NCI-H2196 treated with DMSO at 0.1 percent for 48 hours (cell line): ENCODE results near the gene PPL.
A peak's percentile ranks its signal among the peaks of the same experiment; 100 is the strongest.

Experiments
- DNase-seq: peaks from one replicate; lab custom pipeline; 2025; ENCODE audit not compliant: unreplicated experiment; lab: John Stamatoyannopoulos, UW

PPL gene

DNA sequence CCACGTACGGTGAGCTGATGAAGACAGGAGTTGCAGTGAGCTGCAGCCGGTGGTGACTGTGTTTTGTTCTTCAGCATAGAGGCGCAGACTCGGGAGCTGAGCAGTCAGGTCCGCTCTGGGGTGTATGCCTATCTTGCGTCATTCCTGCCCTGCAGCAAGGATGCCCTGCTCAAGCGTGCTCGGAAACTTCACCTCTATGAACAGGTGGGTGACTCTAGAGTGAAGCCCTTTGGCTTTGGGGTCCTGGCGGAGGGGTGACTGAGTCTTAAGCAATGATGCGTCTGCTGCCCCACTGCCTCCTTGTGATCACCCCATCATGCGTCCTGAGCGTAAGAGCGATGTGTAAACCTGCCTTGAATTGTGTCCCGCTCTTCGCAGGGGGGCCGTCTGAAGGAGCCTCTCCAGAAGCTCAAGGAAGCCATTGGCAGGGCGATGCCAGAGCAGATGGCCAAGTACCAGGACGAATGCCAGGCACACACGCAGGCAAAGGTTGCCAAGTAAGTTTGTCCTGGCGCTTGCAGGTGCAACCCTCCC, 66.7 kb downstream of the PPL start:
- DNase-seq: no peak

GRCh38 chr16:4869147-4869805, 67.7 kb downstream of the PPL start:
- DNase-seq: no peak

DNA sequence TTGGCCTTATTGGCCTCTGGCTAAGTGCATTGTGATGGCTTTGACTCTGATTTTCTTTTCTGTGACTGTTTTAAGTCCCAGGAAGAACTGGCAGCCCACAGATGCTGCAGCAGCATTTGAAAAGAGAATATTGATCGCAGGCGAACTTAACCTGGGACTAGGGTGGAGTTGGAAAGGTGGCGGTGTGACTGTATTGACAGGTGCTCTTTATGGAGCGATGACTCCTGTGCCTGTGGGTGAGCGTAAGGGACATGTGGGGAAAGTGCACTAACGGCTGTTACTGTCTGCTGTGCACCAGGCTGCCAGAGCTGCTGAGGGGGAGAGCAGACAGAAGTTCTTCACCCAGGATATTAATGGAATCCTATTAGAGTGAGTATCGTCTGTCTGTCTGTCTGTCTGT, 68.4 kb downstream of the PPL start:
- DNase-seq: no peak

GRCh38 chr16:4868026-4868425, 68.9 kb downstream of the PPL start:
- DNase-seq: no peak

GRCh38 chr16:4866586-4866985, 70.4 kb downstream of the PPL start:
- no peak for DNase-seq

GRCh38 chr16:4865231-4865860, 71.6 kb downstream of the PPL start:
- no peak for DNase-seq

DNA sequence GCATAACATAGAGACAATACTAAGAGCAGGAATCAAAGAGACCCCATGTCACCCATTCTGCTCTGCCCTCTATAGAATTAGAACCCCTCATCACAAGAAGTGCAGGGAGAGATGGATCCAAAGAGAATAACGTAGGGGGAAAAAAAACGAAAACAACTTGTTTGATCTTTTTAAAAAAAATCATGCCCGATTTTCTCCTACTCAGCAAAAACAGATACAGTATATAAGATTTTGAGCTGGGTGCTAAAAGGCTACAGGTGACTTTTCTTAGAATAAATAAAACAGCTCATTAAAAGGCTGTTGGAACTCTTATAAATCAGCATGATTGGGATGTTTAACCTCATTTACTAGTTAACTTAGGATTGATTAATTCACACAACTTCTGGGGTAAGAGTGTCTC, 72.2 kb downstream of the PPL start:
- DNase-seq: no peak

GRCh38 chr16:4862639-4863038, 74.3 kb downstream of the PPL start:
- DNase-seq: no peak

- DNase-seq: no peak
Observed at GRCh38 chr16:4860727-4861342, 76.1 kb downstream of the PPL start.

- no peak for DNase-seq
Observed at GRCh38 chr16:4859900-4860255, 77.1 kb downstream of the PPL start.

DNA sequence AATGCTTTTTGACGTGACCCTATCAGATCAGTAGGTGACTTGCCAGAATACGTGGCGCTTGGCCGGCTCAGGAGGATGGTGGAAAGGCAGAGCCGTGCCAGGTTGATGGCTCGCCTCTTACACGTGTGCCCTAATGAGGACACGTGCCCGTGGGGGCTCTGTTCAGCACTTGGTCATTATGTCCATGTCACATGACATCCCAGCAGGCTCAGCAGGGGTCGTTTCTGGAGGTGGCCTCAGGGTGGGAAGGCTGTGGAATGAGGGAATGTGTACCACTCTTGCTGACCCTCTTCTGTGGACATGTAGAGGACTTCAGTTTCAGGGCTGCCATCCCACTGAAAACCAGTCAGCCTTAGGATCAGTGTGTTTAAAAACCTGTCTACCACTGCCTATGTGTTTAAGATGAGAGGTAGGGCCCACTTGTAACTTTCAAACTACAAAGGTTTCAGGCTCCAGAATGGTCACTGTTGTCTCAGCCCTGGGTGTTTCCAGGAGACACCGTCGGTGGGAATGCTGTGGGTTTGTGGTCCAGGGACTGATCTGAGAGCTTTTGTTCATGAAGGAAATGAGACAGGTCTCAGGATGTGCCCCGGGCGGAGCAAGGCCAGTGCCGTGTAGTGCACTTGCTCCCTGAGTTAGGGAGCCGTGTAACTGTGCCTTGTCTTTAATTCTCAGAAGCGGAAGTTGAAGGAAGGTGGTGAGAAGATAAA, 77.6 kb downstream of the PPL start:
- DNase-seq: no peak

- no peak for DNase-seq
Observed at GRCh38 chr16:4855804-4856203, 81.1 kb downstream of the PPL start.

DNA sequence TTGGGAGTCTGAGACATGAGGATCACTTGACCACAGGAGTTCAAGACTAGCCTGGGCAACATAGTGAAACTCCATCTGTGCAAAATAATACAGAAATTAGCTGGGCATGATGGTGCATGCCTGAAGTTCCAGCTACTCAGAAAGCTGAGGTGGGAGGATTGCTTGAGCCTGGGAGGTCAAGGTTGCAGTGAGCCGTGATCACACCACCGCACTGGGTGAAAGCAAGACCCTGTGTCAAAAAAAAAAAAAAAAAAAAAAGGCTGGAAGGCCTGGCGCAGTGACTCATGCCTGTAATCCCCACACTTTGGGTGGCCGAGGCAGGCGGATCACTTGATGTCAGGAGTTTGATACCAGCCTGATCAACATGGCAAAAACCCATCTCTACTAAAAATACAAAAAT, 81.6 kb downstream of the PPL start:
- no peak for DNase-seq

DNA sequence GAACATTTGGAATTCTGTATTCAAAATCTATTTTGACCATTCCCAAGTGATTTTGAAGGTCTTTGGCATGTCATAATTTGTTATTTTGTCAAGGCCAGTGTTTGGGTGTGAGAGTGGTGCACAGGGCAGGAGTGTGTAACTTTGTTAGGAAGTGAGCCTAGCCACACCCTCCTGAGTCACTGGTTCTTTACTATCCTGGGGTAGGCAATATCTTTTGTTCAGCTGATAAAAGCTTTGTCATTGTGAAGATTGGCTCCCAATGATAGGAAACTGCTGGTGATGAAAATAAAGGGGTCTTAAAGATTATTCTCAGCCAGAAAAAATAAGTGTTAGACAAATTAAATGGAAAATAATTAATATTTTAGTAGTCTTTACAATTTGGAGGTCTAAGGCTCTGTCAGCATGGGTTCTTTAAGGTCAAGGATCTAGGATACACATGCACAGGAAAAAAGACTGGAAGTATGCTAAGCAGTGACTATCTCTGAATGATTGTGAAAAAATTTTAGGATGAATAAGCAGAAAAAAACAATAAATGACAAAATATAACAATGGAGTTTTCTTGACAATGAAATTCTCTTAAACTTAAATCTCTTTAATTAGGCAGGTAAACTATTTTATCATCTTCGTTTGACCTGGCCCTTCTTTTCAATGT, 84.6 kb downstream of the PPL start:
- DNase-seq: no peak

DNA sequence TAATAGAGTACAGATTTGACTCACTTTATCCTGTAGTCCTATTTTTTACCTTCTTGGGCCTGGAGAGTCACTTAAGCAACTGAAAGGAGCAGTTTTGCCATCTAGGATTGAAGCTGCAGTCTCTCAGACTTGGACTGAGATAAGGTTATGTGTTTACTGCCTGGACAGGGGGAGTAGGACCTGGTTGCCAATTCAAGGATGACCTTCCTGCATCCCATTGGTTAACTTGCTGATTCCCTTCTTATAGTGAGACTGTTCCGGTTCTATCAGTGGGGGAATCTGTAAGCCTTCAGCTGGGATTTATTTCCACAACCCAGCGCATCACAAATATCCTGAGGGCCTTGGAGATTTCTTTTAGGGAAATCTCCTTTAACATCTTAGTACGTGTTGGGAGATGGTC, 86.7 kb downstream of the PPL start:
- no peak for DNase-seq

DNA sequence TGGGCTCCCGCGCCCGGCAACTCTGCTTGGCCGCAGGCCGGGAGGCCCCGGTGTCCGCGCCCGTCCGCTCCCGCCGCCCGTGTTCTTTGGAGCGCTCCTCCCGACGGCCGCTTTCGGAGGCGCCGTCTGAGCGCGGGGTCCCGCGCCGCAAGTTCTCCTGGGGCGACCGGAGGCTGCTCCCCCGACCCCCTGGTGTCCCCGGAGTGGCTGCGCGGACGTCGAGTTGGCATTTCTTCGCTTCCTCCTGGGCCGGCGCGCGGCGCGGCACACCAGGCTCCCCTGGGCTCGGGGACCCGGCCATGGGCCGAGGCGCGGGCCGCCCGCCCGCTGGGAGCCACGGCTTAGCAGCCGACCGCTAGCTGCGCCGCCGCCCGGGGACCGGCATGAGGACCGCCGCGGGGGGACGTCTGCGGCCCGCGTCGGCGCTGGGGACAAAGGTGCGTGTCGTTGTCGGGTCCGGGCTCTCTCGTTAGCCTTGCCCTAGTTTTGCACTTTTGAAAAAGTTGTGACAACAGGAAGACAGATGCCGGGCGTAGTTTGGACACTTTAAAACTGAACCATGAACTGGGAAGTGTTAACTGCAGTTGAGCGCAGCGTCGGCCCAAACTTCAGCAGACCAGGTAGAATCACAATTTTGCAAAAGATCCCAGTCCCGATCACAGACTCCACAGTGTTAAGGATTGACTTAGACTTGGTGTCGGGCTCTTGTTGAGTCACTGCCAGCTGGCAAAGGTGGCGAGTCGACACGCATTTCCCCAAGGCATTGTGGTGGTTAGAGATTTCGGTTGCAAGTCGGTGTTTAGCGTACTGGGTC, 89.0 kb downstream of the PPL start:
- no peak for DNase-seq

DNA sequence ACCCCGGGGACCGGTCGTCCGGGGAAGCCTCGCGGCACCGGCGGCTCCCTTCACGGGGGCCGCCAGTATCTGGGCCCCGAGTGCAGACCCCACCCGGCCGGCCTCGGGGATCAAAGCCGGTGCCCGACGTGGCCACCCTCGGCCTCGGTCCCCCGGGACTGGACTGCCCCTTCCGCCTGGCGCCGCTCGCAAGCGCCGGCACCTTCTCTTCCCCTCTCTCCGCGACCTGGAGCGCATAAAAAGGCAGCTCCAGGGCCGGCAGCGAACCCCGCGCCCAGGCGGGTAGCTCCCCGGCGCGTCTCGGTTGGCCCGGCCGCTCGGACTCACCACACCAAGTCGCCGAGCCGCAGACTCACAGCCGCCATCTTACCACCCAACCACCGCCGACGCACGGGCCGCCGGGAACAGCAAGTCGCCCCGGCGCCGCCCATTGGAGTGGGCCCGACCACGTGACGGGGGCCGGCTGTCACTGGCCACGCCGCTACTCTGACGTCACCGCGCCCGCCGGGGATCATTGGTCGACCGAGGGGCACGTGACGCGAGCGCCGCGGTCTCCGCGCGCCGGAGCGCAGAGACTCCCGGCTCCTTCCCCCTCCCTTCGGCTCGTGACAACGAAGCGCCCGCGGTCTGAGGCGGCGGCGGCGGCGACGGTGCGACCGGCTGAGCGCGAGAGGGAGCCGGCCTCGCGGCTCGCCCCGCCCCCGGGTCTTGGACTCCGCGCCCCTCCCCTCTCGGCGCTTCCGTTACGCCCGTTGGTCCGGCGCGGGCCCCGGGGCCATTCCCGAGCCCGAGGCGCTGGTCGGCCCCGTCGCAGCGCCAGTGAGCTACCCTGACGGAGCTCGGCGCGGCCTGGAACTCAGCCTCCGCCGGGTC, 89.8 kb downstream of the PPL start, which contains the start of the genes GLYR1 and UBN1:
Gene GLYR1 (minus strand): TSS at position 388 of the 873 bp plus-strand sequence. CDS start 23 bp downstream, at position 365.
Gene UBN1 (plus strand): TSS at position 581 of the 873 bp plus-strand sequence. CDS start 5,437 bp downstream, outside the sequence.
- DNase-seq: peak; percentile 98

DNA sequence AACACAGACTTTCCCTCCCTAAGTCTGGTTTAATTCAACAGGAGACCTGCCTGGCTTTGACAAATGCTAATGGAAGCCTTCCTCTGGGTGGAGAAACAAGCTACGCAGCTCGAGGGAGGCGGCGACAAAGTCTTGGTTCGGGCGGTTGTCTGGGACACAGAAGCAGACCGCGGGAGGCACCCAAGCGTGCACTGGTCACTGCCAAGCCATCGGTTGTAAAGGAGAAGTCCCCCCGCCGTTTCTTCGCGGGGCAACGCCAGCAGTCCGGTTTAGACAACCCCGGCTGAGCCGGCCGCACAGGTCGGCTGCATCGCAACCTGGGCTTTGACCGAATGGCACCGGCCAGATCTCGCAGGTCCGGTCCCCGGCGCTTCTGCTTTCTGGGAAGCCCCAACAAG, 90.4 kb downstream of the PPL start:
- no peak for DNase-seq

DNA sequence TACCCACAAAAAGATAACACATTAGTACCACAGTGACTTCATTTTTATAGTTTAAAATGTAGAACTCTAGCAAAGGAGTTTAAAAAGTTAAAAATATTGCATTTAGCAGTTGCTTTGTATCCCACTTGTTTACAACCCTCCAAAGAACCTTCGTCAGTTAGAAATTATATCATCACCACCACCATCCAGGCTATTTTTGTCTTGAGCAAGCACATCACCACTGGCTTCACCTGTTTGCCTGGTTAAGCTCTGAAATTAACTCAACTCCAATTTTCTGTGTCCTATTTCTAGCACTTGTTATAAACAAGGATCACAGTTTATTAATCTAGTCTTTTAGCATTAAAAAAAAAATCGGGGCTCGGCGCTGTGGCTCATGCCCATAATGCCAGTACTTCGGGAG, 96.0 kb downstream of the PPL start:
- DNase-seq: no peak
